Measurements from ENCODE around the gene PRKG1.
A peak's percentile ranks its signal among the peaks of the same experiment; 100 is the strongest.

PRKG1 gene

GRCh38 chr10:51074238-51075028, at the start of gene PRKG1:
Gene PRKG1, plus strand, starts transcription at chr10:51074487.
- no peak for FAIRE-seq

GRCh38 chr10:51028420-51028819, 45.9 kb upstream of the PRKG1 start:
- FAIRE-seq: no peak

GRCh38 chr10:51029172-51029641, 45.1 kb upstream of the PRKG1 start:
- no peak for FAIRE-seq

- no peak for FAIRE-seq
Observed at GRCh38 chr10:51030480-51030879, 43.8 kb upstream of the PRKG1 start.

GRCh38 chr10:51031950-51032349, 42.3 kb upstream of the PRKG1 start:
- no peak for FAIRE-seq

GRCh38 chr10:51034769-51035168, 39.5 kb upstream of the PRKG1 start:
- no peak for FAIRE-seq

- FAIRE-seq: no peak
Observed at GRCh38 chr10:51035344-51035743, 38.9 kb upstream of the PRKG1 start.

- FAIRE-seq: no peak
Observed at GRCh38 chr10:51045871-51046270, 28.4 kb upstream of the PRKG1 start.

- FAIRE-seq: no peak
Observed at GRCh38 chr10:51046654-51047053, 27.6 kb upstream of the PRKG1 start.

- no peak for FAIRE-seq
Observed at GRCh38 chr10:51047857-51048256, 26.4 kb upstream of the PRKG1 start.

- no peak for FAIRE-seq
Observed at GRCh38 chr10:51048792-51049191, 25.5 kb upstream of the PRKG1 start.

- FAIRE-seq: no peak
Observed at GRCh38 chr10:51052163-51052562, 22.1 kb upstream of the PRKG1 start.

GRCh38 chr10:51057925-51058324, 16.4 kb upstream of the PRKG1 start:
- FAIRE-seq: no peak

GRCh38 chr10:51063166-51063565, 11.1 kb upstream of the PRKG1 start:
- no peak for FAIRE-seq

- peak; percentile 78 for FAIRE-seq
Observed at GRCh38 chr10:51063659-51064535, 10.4 kb upstream of the PRKG1 start.

- FAIRE-seq: no peak
Observed at GRCh38 chr10:51066231-51066630, 8.1 kb upstream of the PRKG1 start.

- FAIRE-seq: no peak
Observed at GRCh38 chr10:51072210-51072609, 2.1 kb upstream of the PRKG1 start.

GRCh38 chr10:51072921-51073434, 1.3 kb upstream of the PRKG1 start:
- FAIRE-seq: no peak

GRCh38 chr10:51073453-51074237, 642 bp upstream of the PRKG1 start:
- no peak for FAIRE-seq

- FAIRE-seq: no peak
Observed at GRCh38 chr10:51075043-51075872, 971 bp downstream of the PRKG1 start.

GRCh38 chr10:51075873-51076229, 1.6 kb downstream of the PRKG1 start:
- FAIRE-seq: no peak

- no peak for FAIRE-seq
Observed at GRCh38 chr10:51076299-51076841, 2.1 kb downstream of the PRKG1 start.

Measured in colon (tissue), 2 donors.